ENCODE measurements around the gene POLR1A.
"Not testable (repeated sequence)": the region's sequence is repeated elsewhere in the genome, so short reads cannot be mapped to it uniquely, and the experiment has no call there.

POLR1A gene

GRCh38 chr2:85992053-85992452 lies 113.6 kb downstream of the POLR1A start:
- H3K27me3 Mint-ChIP-seq; DNase-seq; H3K27ac Mint-ChIP-seq; H3K4me3 Mint-ChIP-seq; H3K9me3 Mint-ChIP-seq; H3K36me3 Mint-ChIP-seq (ENCODE audit: low read depth): not testable (repeated sequence)
- peaks cover 26% of the 10 kb centered on the region for H3K4me1 Mint-ChIP-seq (ENCODE audit: low read depth)

DNA sequence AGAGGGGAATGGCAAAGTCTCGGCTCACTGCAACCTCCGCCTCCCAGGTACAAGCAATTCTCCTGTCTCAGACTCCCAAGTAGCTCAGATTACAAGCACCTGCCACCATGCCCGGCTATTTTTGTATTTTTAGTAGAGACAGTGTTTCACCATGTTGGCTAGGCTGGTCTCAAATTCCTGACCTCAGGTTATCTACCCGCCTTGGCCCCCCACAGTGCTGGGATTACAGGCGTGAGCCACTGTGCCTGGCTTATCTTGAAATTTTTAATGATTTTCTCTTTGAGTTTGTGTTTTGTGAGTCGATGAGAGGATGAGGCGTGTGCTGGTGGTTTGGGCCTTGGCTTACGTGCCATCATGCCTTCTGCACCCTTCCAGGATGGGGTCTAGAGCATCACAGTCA lies 115.6 kb downstream of the POLR1A start:
- Mint-ChIP-seq H3K4me3 (no peak overlapping the region), H3K9me3 (no peaks in the 10 kb centered on the region), H3K27ac (no peak overlapping the region), H3K36me3 (ENCODE audit: low read depth) (no peaks in the 10 kb centered on the region), H3K4me1 (ENCODE audit: low read depth) (peaks cover 20% of the 10 kb centered on the region), H3K27me3 (no peaks in the 10 kb centered on the region)
- no peak for DNase-seq

- H3K9me3 Mint-ChIP-seq = no peaks in the 10 kb centered on the region
- no peak for DNase-seq
- no peak overlapping the region for H3K27ac Mint-ChIP-seq
- H3K4me3 Mint-ChIP-seq = no peak overlapping the region
- H3K36me3 Mint-ChIP-seq (ENCODE audit: low read depth) = no peaks in the 10 kb centered on the region
- no peaks in the 10 kb centered on the region for H3K27me3 Mint-ChIP-seq
- H3K4me1 Mint-ChIP-seq (ENCODE audit: low read depth) = peaks cover 12% of the 10 kb centered on the region
These were observed 116.3 kb downstream of the POLR1A start for GRCh38 chr2:85989288-85989865.

DNA sequence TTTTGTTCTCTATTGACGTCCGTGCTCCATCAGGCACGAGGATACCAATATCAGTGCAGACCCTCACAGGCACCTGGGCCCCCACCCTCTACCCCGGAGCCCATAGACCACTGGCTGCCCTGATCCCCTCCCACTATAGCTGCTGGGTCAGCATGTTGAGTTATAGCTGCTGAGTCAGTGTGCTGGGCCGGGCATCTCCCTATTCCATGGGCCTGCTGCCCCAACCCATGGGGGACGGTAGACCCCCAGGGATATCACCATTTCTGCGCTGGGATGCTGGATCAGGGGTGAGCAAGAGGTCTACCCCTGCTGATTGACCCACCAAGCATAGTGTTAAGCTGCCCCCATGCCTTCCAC lies 116.8 kb downstream of the POLR1A start:
- Mint-ChIP-seq H3K9me3 (no peaks in the 10 kb centered on the region), H3K4me1 (ENCODE audit: low read depth) (peaks cover 8% of the 10 kb centered on the region), H3K27ac (no peak overlapping the region), H3K36me3 (ENCODE audit: low read depth) (no peaks in the 10 kb centered on the region), H3K27me3 (no peaks in the 10 kb centered on the region), H3K4me3 (no peak overlapping the region)
- no peak for DNase-seq

- Mint-ChIP-seq H3K9me3 (no peaks in the 10 kb centered on the region), H3K4me1 (ENCODE audit: low read depth) (peaks cover 4% of the 10 kb centered on the region), H3K4me3 (no peak overlapping the region), H3K27me3 (no peaks in the 10 kb centered on the region), H3K27ac (no peak overlapping the region), H3K36me3 (ENCODE audit: low read depth) (no peaks in the 10 kb centered on the region)
- DNase-seq = no peak
These were observed 117.3 kb downstream of the POLR1A start for GRCh38 chr2:85988175-85988913.

- DNase-seq = no peak
- H3K27me3 Mint-ChIP-seq = no peaks in the 10 kb centered on the region
- no peak overlapping the region for H3K27ac Mint-ChIP-seq
- H3K9me3 Mint-ChIP-seq = no peaks in the 10 kb centered on the region
- no peak overlapping the region for H3K4me3 Mint-ChIP-seq
- H3K36me3 Mint-ChIP-seq (ENCODE audit: low read depth) = no peaks in the 10 kb centered on the region
- H3K4me1 Mint-ChIP-seq (ENCODE audit: low read depth) = peaks cover 1% of the 10 kb centered on the region
These were observed 118.2 kb downstream of the POLR1A start for GRCh38 chr2:85987266-85988174.

DNA sequence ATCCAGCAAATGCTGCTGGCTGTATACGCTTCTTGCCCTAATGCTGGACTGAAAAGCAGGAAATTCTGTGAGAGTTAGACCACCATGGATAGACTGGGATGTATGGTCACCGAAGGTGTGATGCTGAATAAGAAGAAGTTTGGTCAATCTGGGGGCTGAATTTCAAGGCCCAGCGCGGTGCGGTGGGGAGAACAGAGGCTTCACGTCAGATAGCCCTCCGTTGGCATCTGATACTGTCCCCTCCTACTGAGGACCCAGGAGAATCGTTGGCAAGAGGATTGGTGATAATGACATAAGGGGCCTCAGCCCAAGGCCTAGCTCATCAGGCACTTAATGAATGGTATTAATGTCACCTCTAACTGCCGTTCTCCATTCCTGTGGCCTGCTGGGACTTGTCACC lies 119.6 kb downstream of the POLR1A start:
- H3K9me3 Mint-ChIP-seq = no peaks in the 10 kb centered on the region
- H3K27ac Mint-ChIP-seq = no peak overlapping the region
- H3K4me1 Mint-ChIP-seq (ENCODE audit: low read depth) = no peaks in the 10 kb centered on the region

DNA sequence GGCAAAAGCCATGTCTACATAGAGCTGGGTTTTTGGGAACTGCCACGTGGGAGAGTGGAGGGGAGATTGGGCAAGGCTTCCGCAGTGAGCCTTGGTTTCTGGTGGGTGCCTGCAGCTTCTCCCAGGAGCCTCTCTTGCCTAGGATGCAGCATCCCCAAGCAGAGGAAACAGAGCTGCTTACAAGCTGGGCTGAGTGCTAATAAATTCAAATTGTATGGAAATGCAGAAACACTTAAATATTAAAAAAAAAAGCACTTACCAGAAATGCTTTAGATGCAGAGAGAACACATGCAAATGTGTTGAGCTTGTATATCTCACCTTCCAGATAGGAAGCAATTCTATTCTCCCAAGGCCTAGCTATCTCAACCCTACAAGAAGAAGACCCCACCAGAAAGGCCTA lies 120.9 kb downstream of the POLR1A start:
- no peaks in the 10 kb centered on the region for H3K4me1 Mint-ChIP-seq (ENCODE audit: low read depth)
- H3K36me3 Mint-ChIP-seq (ENCODE audit: low read depth) = no peaks in the 10 kb centered on the region
- no peak overlapping the region for H3K27ac Mint-ChIP-seq
- H3K9me3 Mint-ChIP-seq = no peaks in the 10 kb centered on the region
- no peaks in the 10 kb centered on the region for H3K27me3 Mint-ChIP-seq
- DNase-seq = no peak
- no peak overlapping the region for H3K4me3 Mint-ChIP-seq

More for the DNA sequence above, 119.6 kb downstream of the POLR1A start:
- DNase-seq = no peak
- no peaks in the 10 kb centered on the region for H3K36me3 Mint-ChIP-seq (ENCODE audit: low read depth)
- H3K4me3 Mint-ChIP-seq = no peak overlapping the region
- H3K27me3 Mint-ChIP-seq = no peaks in the 10 kb centered on the region

DNA sequence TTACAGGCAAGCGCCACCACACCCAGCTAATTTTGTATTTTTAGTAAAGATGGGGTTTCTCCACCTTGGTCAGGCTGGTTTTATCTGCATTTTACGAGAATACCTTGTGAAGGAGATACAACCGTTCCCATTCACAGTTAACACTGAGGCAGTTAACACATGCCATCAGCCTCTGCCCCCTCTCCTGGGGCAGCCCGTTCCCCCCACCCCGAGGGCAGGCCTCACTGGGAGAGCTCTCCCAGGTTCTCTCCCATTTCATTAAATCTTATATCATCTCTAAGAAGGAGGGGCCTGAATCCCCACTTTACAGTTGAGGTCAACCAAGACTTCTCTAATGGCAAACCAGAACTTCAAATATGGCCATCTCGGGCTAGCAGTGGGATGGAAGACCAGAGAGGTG lies 121.9 kb downstream of the POLR1A start:
- no peak overlapping the region for H3K27ac Mint-ChIP-seq
- H3K4me1 Mint-ChIP-seq (ENCODE audit: low read depth) = no peaks in the 10 kb centered on the region
- no peak for DNase-seq
- H3K36me3 Mint-ChIP-seq (ENCODE audit: low read depth) = no peaks in the 10 kb centered on the region
- H3K27me3 Mint-ChIP-seq = no peaks in the 10 kb centered on the region
- no peaks in the 10 kb centered on the region for H3K9me3 Mint-ChIP-seq
- H3K4me3 Mint-ChIP-seq = no peak overlapping the region

DNA sequence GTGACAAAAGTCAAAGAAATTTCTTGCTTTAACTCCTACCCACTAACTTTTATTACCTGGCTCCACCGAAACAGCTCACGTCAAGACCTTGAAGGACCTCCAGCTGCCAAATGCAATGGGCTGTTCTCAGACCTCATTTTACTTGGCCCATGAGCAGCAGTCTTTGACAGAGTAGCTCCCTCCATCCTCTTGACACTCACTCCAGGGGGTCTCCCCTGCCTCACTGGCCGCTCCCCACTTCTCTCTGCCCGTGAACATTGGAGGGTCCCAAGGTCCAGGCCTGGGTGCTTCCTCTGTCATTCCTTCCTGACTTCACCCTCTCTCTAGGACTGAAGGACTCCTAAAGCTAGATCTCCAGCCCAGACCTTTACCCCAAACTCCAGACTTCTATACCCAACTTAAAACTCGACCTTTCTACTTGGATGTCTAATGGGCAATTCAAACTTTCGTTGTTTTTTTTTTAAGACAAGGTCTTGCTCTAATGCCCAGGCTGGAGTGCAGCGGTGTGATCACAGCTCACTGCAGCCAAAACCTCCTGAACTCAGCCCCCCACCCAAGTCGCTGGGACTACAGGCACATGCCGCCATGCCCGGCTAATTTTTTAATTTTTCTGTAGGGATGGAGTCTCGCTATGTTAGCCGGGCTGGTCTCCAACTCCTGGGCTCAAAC lies 124.0 kb downstream of the POLR1A start:
- Mint-ChIP-seq H3K9me3 (no peaks in the 10 kb centered on the region), H3K36me3 (ENCODE audit: low read depth) (no peaks in the 10 kb centered on the region), H3K4me1 (ENCODE audit: low read depth) (no peaks in the 10 kb centered on the region), H3K27me3 (no peaks in the 10 kb centered on the region), H3K4me3 (no peak overlapping the region), H3K27ac (no peak overlapping the region)
- DNase-seq = no peak

DNA sequence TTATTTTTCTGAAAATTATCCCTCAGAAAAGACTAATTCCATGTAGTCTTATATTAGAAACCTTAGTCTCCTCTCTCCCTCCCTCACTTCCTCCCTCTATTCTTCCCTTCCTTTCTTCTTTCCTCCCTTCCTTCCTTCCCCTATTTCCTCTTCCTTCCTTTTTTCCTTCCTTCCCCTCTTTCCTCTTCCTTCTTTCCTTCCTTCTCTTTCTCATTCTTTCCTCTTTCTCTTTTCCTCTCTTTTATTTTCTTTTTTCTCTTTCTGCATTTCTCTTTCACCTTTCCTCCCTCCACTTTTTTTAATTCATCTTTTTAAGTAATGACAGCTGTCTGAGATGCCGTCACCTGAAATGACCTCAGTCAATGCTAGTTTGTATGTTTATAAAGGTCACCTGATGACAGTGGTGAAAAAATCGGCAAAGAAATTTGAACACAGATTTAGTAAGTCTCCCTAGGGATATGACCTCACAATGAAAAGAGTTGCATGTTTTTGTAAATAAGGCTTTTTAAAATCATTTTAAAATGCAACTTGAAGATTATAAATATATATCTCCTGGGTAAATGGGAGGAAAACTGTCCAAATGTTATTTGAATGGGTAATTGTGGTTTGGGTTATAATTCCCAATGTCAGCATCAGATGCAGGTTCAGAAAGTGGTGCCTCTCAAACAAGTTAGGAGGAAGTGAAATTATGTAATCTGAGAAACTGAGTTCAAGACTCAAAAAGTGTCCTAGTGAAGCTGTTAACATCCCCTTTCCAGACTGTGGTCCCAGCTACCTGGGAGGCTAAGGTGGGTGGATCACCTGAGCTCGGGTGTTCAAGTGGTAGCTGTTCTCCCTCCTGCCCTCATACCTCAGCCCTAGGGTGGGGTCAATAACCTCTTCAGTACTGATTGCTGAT lies 126.6 kb downstream of the POLR1A start:
- no peak overlapping the region for H3K27ac Mint-ChIP-seq
- H3K27me3 Mint-ChIP-seq = no peaks in the 10 kb centered on the region
- H3K4me3 Mint-ChIP-seq = no peak overlapping the region
- DNase-seq = no peak
- H3K9me3 Mint-ChIP-seq = no peaks in the 10 kb centered on the region
- H3K36me3 Mint-ChIP-seq (ENCODE audit: low read depth) = no peaks in the 10 kb centered on the region
- no peaks in the 10 kb centered on the region for H3K4me1 Mint-ChIP-seq (ENCODE audit: low read depth)

GRCh38 chr2:85976106-85976920 lies 129.4 kb downstream of the POLR1A start:
- H3K9me3 Mint-ChIP-seq = peaks cover 6% of the 10 kb centered on the region
- no peaks in the 10 kb centered on the region for H3K27me3 Mint-ChIP-seq
- no peaks in the 10 kb centered on the region for H3K36me3 Mint-ChIP-seq (ENCODE audit: low read depth)
- no peak overlapping the region for H3K27ac Mint-ChIP-seq
- no peak for DNase-seq
- H3K4me3 Mint-ChIP-seq = no peak overlapping the region
- no peaks in the 10 kb centered on the region for H3K4me1 Mint-ChIP-seq (ENCODE audit: low read depth)

DNA sequence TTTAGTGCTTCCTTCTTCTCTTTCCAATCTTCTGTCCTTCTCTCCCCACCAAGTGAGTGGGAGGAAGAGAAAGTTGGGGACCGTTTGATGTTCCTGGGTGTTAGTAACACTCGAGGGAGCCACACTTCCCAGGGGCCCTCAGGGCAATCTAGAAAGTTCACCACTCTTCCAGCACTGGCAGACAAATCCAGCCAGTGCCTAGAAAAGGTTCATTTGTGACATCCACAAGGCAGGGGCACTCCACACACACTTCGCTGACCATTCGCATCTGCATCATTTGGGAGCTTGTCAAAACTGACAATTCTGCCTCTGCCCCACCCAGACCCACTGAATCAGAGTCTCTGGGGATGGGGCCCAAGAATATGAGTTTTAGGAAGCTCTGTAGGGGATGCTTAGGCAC lies 130.1 kb downstream of the POLR1A start:
- peaks cover 6% of the 10 kb centered on the region for H3K9me3 Mint-ChIP-seq
- DNase-seq = no peak
- H3K4me1 Mint-ChIP-seq (ENCODE audit: low read depth) = no peaks in the 10 kb centered on the region
- no peak overlapping the region for H3K27ac Mint-ChIP-seq
- no peaks in the 10 kb centered on the region for H3K36me3 Mint-ChIP-seq (ENCODE audit: low read depth)
- H3K4me3 Mint-ChIP-seq = no peak overlapping the region
- H3K27me3 Mint-ChIP-seq = no peaks in the 10 kb centered on the region

Measured in activated T-cell treated with anti-CD3 and anti-CD28 coated beads, Interleukin-2, amount 50 U/mL, for 24 hours (primary cell).